ENCODE data around the gene NCOA7.

GRCh38 chr6:125787791-125788190 lies 3.0 kb upstream of the NCOA7 start:
- TF ChIP-seq POLR2A (IDR thresholded peaks at IDR 0.05) = no peak
- no peak for TF ChIP-seq EP300 (IDR thresholded peaks at IDR 0.05)

Data from suprapubic skin (tissue), 2 donors.